Liver (tissue), 9 donors: Measurements from ENCODE around the gene L1TD1. TPM values are rescaled to one million over a fixed set of nuclear protein-coding genes. Genes with fewer than 3 reads are reported as not detected.
"Not testable (repeated sequence)": the region's sequence is repeated elsewhere in the genome, so short reads cannot be mapped to it uniquely, and the experiment has no call there.

Source experiments
- DNase-seq: peaks from one replicate; pipeline ENCODE4 v3.0.0-alpha.2; 2017; ENCODE audit warnings: low spot score
- H3K27ac ChIP-seq, 2 donors: one replicate each; pipeline ENCODE4 v1.7.0; 2013; ENCODE audit warnings: inconsistent platforms in 2 of 2, low read length in 2 of 2, control low read depth in 1 of 2, low read depth in 1 of 2, mild to moderate bottlenecking in 1 of 2
- H3K27me3 ChIP-seq, 4 donors: one replicate each; pipeline versions ENCODE4 v1.6.1 to v1.7.0; 2013; ENCODE audit warnings: low read length in 3 of 4, inconsistent platforms in 1 of 4, mild to moderate bottlenecking in 1 of 4, moderate library complexity in 1 of 4; ENCODE audit not compliant: control insufficient read depth in 4 of 4, insufficient read depth in 4 of 4
- H3K36me3 ChIP-seq, 4 donors: one replicate each; pipeline versions ENCODE4 v1.6.1 to v1.7.0; 2013; ENCODE audit warnings: low read length in 3 of 4, mild to moderate bottlenecking in 3 of 4, low read depth in 1 of 4, moderate library complexity in 1 of 4; ENCODE audit not compliant: control insufficient read depth in 4 of 4, insufficient read depth in 3 of 4
- H3K4me1 ChIP-seq, 4 donors: one replicate each; pipeline versions ENCODE4 v1.6.1 to v1.7.0; 2013; ENCODE audit warnings: low read length in 3 of 4, mild to moderate bottlenecking in 3 of 4, moderate library complexity in 1 of 4; ENCODE audit not compliant: control insufficient read depth in 4 of 4, insufficient read depth in 4 of 4
- H3K4me3 ChIP-seq, 3 donors: one replicate each; pipeline versions ENCODE4 v1.6.1 to v1.7.0; 2013; ENCODE audit warnings: low read length in 3 of 3, control low read depth in 1 of 3, low read depth in 1 of 3, mild to moderate bottlenecking in 1 of 3
- H3K9ac ChIP-seq, 2 donors: one replicate each; pipeline ENCODE4 v1.7.0; 2013; ENCODE audit warnings: low read length in 2 of 2, mild to moderate bottlenecking in 2 of 2, moderate library complexity in 2 of 2, control low read depth in 1 of 2, low read depth in 1 of 2
- H3K9me3 ChIP-seq, 4 donors: one replicate each; pipeline versions ENCODE4 v1.6.1 to v1.7.0; 2013; ENCODE audit warnings: low read length in 3 of 4; ENCODE audit not compliant: control insufficient read depth in 4 of 4
- ATF3 ChIP-seq: IDR thresholded peaks from 2 replicates; pipeline ENCODE4 v1.6.1; 2016; ENCODE audit warnings: antibody characterized with exemption
- CTCF ChIP-seq: fragments of 150-350 bp; IDR thresholded peaks from 2 replicates; pipeline ENCODE4 v1.5.1; 2017; ENCODE audit warnings: improper control_type of control experiment, low read depth, low read length; ENCODE audit not compliant: missing input control
- EGR1 ChIP-seq, 2 donors: IDR thresholded peaks; 2 replicates each; pipeline ENCODE4 v1.6.1; 2016 to 2018; ENCODE audit warnings: antibody characterized with exemption in 2 of 2, low read depth in 2 of 2
- FOXA2 ChIP-seq: IDR thresholded peaks from 2 replicates; pipeline ENCODE4 v1.6.1; 2016; ENCODE audit warnings: antibody characterized with exemption
- GABPA ChIP-seq, 2 donors: IDR thresholded peaks in 1 of 2; conservative IDR thresholded peaks in 1 of 2; 2 replicates each; pipeline ENCODE4 v1.6.1; 2016; ENCODE audit warnings: antibody characterized with exemption in 2 of 2, mild to moderate bottlenecking in 1 of 2, moderate library complexity in 1 of 2
- HNF4A ChIP-seq, 2 donors: conservative IDR thresholded peaks; 2 replicates each; pipeline ENCODE4 v1.6.1; 2016; ENCODE audit warnings: antibody characterized with exemption in 2 of 2, mild to moderate bottlenecking in 2 of 2
- HNF4G ChIP-seq: IDR thresholded peaks from 2 replicates; pipeline ENCODE4 v1.6.1; 2016; ENCODE audit warnings: antibody characterized with exemption
- JUND ChIP-seq, 2 donors: IDR thresholded peaks; 2 replicates each; pipeline ENCODE4 v1.6.1; 2016; ENCODE audit warnings: antibody characterized with exemption in 2 of 2
- RAD21 ChIP-seq, 2 donors: IDR thresholded peaks; 2 replicates each; pipeline ENCODE4 v1.6.1; 2016; ENCODE audit warnings: antibody characterized with exemption in 2 of 2, mild to moderate bottlenecking in 2 of 2
- REST ChIP-seq: IDR thresholded peaks from 2 replicates; pipeline ENCODE4 v1.6.1; 2016; ENCODE audit warnings: antibody characterized with exemption, mild to moderate bottlenecking
- SP1 ChIP-seq: IDR thresholded peaks from 2 replicates; pipeline ENCODE4 v1.6.1; 2018; ENCODE audit warnings: antibody characterized with exemption, mild to moderate bottlenecking
- TAF1 ChIP-seq: conservative IDR thresholded peaks from 2 replicates; pipeline ENCODE4 v1.6.1; 2016; ENCODE audit warnings: antibody characterized with exemption, mild to moderate bottlenecking
- YY1 ChIP-seq: IDR thresholded peaks from 2 replicates; pipeline ENCODE4 v1.6.1; 2016; ENCODE audit warnings: antibody characterized with exemption, mild to moderate bottlenecking
- ZBTB33 ChIP-seq: IDR thresholded peaks from 2 replicates; pipeline ENCODE4 v1.6.1; 2016; ENCODE audit warnings: antibody characterized with exemption
- WGBS: extraction: QIAGEN DNeasy Blood & Tissue Kit; methylation state at CpG from one replicate; pipeline ENCODE4 v1.1.7; 2013; 5-methylcytosine and 5-hydroxymethylcytosine counted together
- polyA plus RNA-seq, 2 donors: library from polyadenylated mRNA; stranded (reverse) in 1 of 2; unstranded in 1 of 2; fragments of 200-250 nt in 1 of 2; fragments of >200 nt in 1 of 2; fragmentation: Nextera tagmentation in 1 of 2; extraction: Ambion mirVana in 1 of 2; gene quantifications; one replicate each; pipeline versions ENCODE4 v1.2.1 to v1.2.3, GENCODE V29; 2013 to 2015
- total RNA-seq, 2 donors: library from RNA; depleted of rRNA; stranded (reverse); fragments of >200 nt; gene quantifications; one replicate each; pipeline ENCODE4 v1.2.3, GENCODE V29; 2014
- TF ChIP-seq, protein P1 (sequence below): IDR thresholded peaks from 2 replicates; pipeline ENCODE4 v1.6.1; 2016; ENCODE audit warnings: antibody characterized with exemption
- donor health status: healthy.
- donor health status: healthy.
- donor health status: healthy.
- donor health status: healthy.
- donor health status: healthy.

L1TD1 gene
- total and polyA plus RNA-seq, 4 donors = under 0.01 to 0.14 (median 0.01) TPM; not detected in 1

DNA sequence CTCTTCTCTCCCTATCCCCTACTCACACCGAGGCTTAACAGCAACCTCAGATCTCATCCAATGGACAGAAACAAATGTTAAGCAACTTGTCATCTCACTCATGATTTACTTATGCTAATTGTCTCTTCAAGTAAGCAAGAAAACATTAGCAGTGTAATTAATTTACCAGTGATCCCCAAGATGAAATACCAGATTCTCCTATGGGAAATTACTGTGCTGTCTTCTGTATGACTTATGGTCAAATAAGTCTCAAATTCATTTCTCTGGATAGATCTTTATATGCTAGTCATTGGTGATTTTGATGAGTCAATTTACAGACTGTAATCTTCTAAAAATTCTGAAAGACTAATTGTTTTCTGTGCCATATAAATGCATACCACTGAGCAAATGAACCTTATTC is 32.9 kb upstream of the L1TD1 start:
- no peak for DNase-seq
- TF ChIP-seq, protein P1, sequence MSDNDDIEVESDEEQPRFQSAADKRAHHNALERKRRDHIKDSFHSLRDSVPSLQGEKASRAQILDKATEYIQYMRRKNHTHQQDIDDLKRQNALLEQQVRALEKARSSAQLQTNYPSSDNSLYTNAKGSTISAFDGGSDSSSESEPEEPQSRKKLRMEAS = no peak
- TF ChIP-seq REST = no peak
- TF ChIP-seq RAD21 (IDR thresholded peaks at IDR 0.05) = no peak
- TF ChIP-seq TAF1 = no peak
- no peak for TF ChIP-seq EGR1 (IDR thresholded peaks at IDR 0.05; ENCODE audit: low read depth in 2 of 2)
- TF ChIP-seq GABPA (IDR thresholded peaks at IDR 0.05 in 1 of 2, conservative IDR thresholded peaks at IDR 0.05 in 1 of 2) = no peak
- TF ChIP-seq YY1 = no peak
- no peak for TF ChIP-seq JUND (IDR thresholded peaks at IDR 0.05)
- Histone ChIP-seq H3K27ac (no peak overlapping the region), H3K27me3 (no peaks in the 10 kb centered on the region), H3K4me1 (no peaks in the 10 kb centered on the region), H3K9me3 (no peaks in the 10 kb centered on the region), H3K36me3 (peaks cover 3 to 11% (median 6%) of the 10 kb centered on the region in 4 donors), H3K9ac (no peak overlapping the region), H3K4me3 (no peak overlapping the region)
- 98% methylated on average over 1 of the region's 1 CpG for WGBS

DNA sequence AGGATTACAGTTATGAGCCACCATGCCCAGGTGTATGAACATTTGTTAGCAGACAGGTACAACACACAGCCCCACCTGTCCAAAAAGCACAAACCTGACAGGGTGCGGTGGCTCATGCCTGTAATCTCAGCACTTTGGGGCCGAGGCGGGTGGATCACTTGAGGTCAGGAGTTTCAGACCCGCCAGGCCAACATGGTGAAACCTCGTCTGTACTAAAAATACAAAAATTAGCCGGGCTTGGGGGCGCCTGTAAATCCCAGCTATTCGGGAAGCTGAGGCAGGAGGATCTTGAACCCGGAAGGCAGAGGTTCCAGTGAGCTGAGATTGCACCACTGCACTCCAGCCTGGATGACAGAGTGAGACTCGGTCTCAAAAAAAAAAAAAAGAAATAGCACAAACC is 24.3 kb upstream of the L1TD1 start:
- H3K27me3 ChIP-seq, H3K4me1 ChIP-seq, H3K9me3 ChIP-seq, H3K27ac ChIP-seq, DNase-seq, H3K9ac ChIP-seq, H3K36me3 ChIP-seq, H3K4me3 ChIP-seq: not testable (repeated sequence)
- WGBS = 71% methylated on average over 10 of the region's 10 CpGs

DNA sequence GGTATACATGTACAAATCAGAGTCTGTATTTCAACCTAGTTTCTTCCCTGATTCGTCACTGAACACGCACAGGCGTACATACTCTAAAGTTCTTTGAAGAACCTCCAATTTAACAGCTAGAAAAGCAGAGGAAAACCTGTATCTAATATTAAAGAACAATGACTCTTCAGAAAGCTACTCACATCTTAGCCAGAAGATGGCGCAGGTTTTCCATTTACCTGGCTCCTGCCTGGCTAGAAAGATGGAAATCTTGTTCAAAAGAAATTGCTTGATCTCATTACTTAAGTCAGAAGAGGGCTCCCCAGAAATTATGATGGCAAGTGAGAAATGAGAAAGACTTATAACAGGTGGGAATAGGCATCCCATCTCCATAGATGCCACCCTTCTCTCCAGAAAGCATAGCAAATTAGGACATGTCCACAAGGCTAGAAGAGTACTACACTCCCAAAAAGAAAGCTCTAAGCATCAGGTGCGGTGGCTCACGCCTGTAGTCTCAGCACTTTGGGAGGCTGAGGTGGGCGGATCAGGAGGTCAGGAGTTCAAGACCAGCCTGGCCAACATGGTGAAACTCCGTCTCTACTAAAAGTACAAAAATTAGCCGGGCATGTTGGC is 19.0 kb upstream of the L1TD1 start:
- Histone ChIP-seq H3K36me3 (no peaks in the 10 kb centered on the region), H3K4me1 (no peaks in the 10 kb centered on the region), H3K27me3 (no peaks in the 10 kb centered on the region), H3K4me3 (no peak overlapping the region), H3K9me3 (no peaks in the 10 kb centered on the region), H3K9ac (no peak overlapping the region), H3K27ac (no peak overlapping the region)
- no peak for DNase-seq
- WGBS = 45% methylated on average over 9 of the region's 9 CpGs
- TF ChIP-seq ATF3 (no peak), CTCF (peak; percentile 79), EGR1 (IDR thresholded peaks at IDR 0.05; ENCODE audit: low read depth in 2 of 2) (no peak), FOXA2 (no peak), ZBTB33 (no peak), SP1 (no peak), HNF4A (conservative IDR thresholded peaks at IDR 0.05) (no peak), RAD21 (IDR thresholded peaks at IDR 0.05) (peak; percentile 92 to 94), HNF4G (no peak)
- TF ChIP-seq, protein P1 = no peak
